HCT116 (cell line): ENCODE results near the gene SLC35E2B.

Source experiments
- EZH2 ChIP-seq: fragments of 200-600 bp; sonication (generic); IDR thresholded peaks from 2 replicates; pipeline ENCODE4 v1.6.1; 2017; ENCODE audit warnings: antibody characterized with exemption, mixed run types
- POLR2A ChIP-seq: IDR thresholded peaks from 2 replicates; pipeline ENCODE4 v1.7.0; 2011; ENCODE audit warnings: borderline replicate concordance; ENCODE audit not compliant: insufficient read depth, insufficient read length; ENCODE audit errors: extremely low read depth
- SP1 ChIP-seq: IDR thresholded peaks from 2 replicates; pipeline ENCODE4 v1.6.1; 2012; ENCODE audit warnings: low read depth
- SRF ChIP-seq: IDR thresholded peaks from 2 replicates; pipeline ENCODE4 v1.6.1; 2012; ENCODE audit warnings: low read depth
- TF ChIP-seq, protein P1 (sequence below), 3 experiments: fragments of 200-600 bp in 1 of 3; sonication (generic) in 1 of 3; IDR thresholded peaks in 2 of 3; conservative IDR thresholded peaks in 1 of 3; 2 replicates each; pipeline ENCODE4 v1.5.1; 2012 to 2017; ENCODE audit warnings: low read depth in 2 of 3, low read length in 2 of 3, antibody characterized with exemption in 1 of 3, borderline replicate concordance in 1 of 3, control low read depth in 1 of 3, mild to moderate bottlenecking in 1 of 3, mixed read lengths in 1 of 3, mixed run types in 1 of 3, moderate library complexity in 1 of 3; ENCODE audit not compliant: insufficient read depth in 1 of 3

DNA sequence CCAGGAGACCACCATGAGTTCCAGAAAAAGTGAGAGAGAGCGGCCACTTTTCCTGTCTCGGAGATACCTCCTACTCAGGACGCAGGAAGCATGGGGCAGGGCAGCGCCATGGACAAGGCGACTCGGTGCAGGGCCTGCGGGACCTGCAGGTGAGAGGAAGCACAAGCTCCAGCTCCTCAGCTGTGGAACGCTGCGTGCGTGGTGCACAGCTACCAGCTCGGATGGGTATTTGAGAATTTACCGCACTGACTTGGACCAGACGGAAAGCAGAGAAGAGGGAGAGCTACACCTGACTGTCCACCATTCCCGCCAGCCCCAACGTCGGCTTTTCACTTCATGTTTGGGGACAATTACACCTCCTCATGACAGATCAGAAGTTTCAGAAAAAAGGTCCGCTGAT lies 39.8 kb upstream of the SLC35E2B start:
- TF ChIP-seq SRF (no peak), EZH2 (no peak), SP1 (no peak), POLR2A (no peak)
- TF ChIP-seq, protein P1, sequence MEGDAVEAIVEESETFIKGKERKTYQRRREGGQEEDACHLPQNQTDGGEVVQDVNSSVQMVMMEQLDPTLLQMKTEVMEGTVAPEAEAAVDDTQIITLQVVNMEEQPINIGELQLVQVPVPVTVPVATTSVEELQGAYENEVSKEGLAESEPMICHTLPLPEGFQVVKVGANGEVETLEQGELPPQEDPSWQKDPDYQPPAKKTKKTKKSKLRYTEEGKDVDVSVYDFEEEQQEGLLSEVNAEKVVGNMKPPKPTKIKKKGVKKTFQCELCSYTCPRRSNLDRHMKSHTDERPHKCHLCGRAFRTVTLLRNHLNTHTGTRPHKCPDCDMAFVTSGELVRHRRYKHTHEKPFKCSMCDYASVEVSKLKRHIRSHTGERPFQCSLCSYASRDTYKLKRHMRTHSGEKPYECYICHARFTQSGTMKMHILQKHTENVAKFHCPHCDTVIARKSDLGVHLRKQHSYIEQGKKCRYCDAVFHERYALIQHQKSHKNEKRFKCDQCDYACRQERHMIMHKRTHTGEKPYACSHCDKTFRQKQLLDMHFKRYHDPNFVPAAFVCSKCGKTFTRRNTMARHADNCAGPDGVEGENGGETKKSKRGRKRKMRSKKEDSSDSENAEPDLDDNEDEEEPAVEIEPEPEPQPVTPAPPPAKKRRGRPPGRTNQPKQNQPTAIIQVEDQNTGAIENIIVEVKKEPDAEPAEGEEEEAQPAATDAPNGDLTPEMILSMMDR (IDR thresholded peaks at IDR 0.05 in 2 of 3, conservative IDR thresholded peaks at IDR 0.05 in 1 of 3; ENCODE audit: borderline replicate concordance in 1 of 3, insufficient read depth in 1 of 3, low read depth in 2 of 3, low read length in 2 of 3): no peak
